Left renal pelvis (tissue), 4 donors: Measurements from ENCODE around the gene C21orf91. TPM values are rescaled to one million over a fixed set of nuclear protein-coding genes. Genes with fewer than 3 reads are reported as not detected.

Experiments used
- DNase-seq, 4 donors: peaks; one replicate each; pipeline ENCODE4 v3.0.0-alpha.2; 2013; ENCODE audit warnings: low read depth in 4 of 4, low spot score in 3 of 4
- polyA plus RNA-seq, 4 donors: library from polyadenylated mRNA; unstranded; fragments of 120-200 nt; gene quantifications; one replicate each; pipeline ENCODE4 v1.2.1, GENCODE V29; 2013; ENCODE audit not compliant: insufficient read length in 4 of 4

Gene C21orf91
- polyA plus RNA-seq = 10 to 100 TPM; 25.6 to 33.6 (median 25.8) TPM

DNA sequence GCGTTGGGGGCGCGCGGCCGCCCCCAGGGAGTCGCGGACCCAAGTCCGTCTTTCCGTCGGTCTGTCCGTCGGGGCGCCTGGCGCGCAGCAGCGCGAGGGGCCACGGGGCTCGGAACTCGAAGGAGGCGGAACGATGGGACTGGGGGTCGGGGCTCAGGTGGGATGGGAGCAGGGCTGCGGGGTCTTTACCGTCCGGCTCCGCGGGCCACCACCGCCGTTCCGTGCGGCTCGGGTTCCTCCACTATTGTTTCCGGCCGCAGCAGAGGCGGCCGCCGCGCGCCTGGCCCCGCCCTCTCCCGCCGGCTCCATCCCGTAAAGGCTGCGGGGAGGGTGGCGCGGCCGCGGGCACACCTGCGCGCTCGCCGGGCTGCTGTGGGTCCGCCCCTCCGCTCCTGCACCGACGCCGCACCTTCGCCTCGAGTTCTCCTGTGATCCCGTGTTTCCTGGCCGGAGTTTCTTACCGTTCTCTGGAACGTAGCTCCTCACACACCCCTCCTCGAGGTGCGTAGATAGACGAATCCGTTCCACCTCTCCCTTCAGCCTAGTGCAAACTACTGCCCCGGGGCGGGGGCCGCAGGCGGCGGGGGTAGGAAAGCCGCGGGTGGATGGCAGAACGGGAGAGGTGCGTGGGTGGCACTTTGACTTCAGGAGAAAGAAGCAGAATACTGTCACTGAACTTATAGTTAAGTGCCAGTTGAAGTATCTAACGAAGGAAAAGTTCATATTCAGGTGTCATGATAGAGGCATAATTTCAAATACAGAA lies at the start of gene C21orf91:
Gene C21orf91, minus strand, starts transcription at position 243 of the 763 bp plus-strand sequence. CDS start 1,038 bp downstream, outside the sequence.
- peak; percentile 73 to 82 (median 80) for DNase-seq

DNA sequence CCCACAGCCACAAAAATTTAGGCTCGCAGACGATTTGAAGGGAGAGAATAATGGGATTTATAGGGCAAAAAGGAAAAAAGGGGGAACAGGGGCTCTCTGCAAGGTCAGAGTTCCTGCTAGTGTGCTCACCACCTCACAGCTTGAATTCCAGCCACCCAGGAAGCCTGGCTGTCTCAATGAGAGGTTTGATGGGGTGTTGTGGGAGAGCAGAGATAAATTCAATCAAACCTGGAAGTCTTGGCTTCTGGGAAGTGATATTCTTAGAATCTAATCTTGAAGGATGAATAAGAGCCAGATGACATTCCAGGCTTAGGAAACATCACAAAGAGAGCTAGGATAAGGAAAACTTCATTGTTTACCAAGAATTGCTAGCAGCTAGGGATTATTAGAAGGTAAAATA lies 47.4 kb upstream of the C21orf91 start:
- DNase-seq = no peak

DNA sequence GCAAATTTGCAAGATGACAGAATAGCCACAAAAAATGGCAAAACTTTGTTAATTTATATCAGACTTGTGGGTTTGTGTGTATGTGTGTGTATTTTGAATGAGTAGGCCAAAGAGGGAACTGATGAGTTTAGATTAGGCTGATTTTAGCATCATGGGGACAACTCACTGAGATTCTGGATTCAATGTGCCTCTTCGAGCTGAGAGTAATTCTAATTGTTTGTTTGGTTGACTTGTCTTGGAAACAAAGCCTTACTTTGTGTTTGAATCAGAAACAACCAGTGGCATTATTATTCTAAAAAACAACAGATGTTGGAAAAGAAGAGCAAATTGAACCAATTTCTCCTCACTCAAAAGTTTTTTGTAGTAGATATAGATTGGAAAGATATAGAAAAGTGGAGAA lies 40.5 kb upstream of the C21orf91 start:
- no peak for DNase-seq

DNA sequence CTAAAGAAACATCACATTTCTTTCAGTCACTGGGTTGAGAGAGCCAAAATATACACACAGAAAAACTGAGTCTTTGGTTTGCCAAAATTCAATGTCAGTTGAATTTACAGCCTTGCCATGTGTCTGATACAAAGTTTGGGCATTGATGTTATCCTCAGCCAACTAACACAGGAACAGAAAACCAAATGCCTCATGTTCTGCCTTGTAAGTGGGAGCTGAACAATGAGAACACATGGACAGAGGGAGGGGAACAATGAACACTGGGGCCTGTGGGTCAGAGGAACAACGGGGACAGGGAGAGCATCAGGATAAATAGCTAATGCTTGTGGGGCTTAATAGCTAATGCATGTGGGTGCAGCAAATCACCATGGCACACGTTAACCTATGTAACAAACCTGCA lies 39.6 kb upstream of the C21orf91 start:
- DNase-seq = no peak

DNA sequence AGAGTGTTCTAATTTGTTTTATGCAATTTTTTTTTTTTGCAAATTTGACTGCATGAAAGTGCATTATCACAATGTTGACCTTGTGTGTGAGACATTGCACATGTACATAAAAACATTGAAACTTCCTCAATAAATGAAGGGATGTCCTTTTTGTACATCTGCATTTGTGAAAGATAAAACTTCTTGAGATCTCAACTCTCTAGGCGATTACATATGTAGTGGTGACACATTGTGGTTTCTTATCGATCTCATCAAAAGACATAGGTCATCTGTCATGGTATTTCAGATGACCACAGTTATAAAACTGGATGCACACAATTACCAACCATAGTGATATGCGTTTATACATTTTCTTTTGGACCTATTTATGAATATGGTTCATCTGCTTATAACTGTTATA lies 35.6 kb upstream of the C21orf91 start:
- no peak for DNase-seq

DNA sequence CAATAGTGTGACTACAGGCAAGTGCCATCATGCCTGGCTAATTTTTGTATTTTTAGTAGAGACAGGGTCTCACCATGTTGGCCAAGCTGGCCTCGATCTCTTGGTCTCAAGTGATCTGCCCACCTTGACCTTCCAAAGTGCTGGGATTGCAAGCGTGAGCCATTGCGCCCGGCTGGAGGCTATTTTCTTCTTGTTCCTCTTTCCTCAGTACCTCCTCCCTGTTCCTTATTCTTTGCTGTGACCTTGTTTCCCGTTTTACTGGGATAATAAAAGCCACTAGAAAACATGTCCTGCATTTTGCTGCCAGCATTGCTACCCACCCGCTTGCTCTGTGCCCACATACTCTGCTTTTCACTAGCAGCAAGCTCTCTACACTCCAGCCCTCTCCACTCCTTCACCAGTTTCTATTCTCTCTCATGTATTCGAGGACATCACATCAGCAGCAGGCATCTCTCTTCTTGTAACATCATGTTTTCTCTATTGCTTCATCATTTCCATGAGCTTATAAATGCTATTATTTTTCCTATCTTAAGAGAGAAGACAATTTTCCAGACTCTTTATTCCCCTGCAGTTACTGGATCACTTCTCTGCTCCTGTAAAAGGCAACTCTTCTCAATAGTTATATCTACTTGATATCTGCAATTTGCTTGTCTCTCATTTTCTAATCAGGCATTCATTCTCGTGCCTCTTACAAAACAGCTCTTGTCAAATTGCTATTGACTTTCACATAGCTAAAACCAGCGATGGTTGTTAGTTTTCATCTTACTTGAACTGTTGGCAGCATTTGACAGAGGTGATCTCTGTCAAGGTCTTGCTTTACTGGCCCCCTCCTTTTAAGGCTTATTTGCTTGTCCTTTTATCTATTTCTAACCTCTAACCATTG lies 34.5 kb upstream of the C21orf91 start:
- no peak for DNase-seq

DNA sequence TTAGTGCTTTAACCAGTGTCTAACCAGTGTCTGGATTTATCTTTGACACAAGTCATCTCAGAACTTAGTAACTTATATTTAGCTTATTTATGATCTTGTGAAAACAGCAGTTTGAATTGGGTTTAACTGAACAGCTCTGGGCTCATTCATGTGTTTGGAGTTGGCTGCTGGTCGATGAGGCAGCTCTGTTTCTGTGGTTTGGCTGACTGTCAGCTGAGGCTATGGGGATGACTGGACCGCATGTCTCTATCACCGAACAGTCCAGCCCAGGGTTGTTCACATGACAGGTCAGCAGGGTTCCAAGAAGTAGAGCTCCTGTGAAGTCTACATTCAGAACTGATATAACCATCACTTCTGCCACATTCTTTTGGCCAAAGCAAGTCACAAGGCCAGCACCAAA lies 29.1 kb upstream of the C21orf91 start:
- no peak for DNase-seq

DNA sequence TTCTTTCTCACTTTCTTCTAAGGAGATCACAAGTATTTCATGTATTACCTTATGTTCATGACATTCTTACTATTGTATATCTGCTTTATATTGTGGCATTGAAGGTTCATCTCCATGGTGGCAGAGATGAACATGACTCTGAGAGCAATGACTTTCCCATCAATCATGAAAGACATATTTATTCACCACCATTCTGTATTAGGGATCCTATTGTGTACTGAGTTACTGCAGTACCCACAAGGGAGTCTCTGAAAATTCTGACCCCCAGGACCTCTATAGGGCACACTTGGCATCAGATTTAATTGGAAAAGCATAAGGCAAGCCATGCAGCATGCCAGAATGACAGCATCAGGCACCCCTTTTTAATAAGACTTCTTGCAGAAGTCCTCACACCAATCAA lies 21.9 kb upstream of the C21orf91 start:
- no peak for DNase-seq

DNA sequence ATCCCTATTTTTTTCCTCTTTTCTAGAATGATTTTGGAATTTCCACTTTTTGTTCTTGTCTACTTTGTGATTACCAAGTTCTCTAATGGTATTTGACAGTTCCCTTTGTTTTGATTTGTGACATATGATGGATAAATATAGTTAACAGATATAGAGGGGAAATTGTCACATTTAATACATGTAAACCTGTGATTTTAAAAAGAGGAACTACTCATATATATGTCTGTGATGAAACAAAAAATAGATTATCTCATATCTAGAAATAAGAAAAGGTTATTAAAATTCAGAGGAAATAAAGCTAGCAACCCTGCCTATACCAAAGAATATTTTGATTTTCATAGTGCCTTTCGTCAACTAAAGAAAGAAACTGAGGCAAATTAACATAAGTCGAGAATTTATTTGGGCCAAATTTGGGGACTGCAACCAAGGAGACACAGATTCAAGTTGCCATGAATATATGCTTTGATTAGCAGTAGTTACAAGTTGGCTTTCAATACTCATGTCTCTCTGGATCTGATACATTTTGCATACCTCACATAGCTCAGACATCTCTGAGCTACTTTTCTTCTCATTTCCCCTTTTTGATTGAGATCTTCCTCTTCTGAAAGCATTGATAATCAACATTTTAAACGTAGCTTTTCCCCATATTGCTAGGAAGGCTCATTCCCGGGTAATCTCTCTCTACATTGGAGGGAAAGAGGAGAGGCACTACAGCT lies 15.6 kb upstream of the C21orf91 start:
- no peak for DNase-seq

DNA sequence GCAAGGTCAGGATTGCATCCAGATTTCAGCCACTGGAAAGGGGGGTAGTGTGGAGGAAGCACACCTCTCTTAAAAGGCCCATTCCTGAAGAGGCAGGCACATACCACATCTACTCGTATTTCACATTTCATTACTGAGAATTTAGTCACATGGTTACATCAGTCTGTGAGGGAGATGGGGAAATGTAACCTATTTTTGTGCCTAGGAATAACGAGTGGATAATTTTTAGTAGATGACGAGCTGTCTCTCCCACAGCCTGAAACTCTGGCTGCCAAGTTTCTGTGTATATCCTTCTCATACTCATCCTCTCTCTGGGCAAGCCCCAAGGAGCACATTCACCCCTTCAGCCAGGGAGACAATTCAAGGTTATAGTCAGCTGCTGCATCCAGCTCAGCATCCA lies 10.3 kb upstream of the C21orf91 start:
- no peak for DNase-seq

DNA sequence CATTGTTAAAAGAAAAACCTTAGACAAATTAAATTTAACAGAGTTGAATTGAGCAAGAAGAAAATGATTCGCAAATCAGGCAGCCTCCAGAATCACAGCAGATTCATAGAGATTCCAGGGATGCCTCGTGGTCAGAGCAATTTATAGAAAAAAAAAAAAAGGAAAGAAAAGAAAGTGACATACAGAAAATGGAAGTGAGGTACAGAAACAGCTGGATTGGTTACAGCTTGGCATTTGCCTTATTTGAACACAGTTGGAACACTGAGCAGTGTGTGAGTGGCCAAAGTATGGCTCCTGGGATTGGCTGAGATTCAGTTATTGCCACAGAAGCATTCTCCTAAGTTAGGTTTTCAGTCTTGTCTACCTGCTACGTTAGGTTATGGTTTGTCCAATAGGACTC lies 9.1 kb upstream of the C21orf91 start:
- DNase-seq = no peak

DNA sequence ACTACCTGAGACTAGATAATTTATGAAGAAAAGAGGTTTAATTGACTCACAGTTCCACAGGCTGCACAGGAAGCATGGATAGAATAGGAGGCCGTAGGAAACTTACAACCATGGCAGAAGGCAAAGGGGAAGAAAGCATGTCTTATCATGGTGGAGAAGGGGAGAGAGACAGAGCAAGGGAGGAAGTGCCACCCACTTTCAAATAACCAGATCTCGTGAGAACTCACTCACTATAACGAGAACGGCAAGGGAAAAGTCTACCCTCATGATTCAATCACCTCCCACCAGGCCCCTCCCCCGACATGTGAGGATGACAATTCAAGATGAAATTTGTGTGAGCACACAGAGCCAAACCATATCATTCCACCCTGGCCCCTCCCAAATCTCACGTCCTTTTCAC lies 4.7 kb upstream of the C21orf91 start:
- DNase-seq = no peak

DNA sequence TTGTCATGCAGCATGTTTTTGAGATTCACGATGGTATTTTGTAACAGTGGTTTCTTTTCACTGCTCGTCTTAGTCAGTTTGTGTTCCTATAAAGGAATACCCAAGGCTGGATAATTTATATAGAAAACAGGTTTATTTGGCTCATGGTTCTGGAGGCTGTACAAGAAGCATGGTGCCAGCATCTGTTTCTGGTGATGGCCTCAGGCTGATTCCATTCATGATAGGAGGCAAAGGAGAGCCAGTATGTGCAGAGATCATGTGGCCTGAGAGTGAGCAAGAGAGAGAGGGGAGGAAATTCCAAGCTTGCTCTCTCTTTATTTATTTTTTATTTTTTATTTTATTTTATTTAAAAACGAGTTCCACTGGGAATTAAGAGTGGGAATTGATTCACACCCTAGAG lies 2.0 kb upstream of the C21orf91 start:
- no peak for DNase-seq

DNA sequence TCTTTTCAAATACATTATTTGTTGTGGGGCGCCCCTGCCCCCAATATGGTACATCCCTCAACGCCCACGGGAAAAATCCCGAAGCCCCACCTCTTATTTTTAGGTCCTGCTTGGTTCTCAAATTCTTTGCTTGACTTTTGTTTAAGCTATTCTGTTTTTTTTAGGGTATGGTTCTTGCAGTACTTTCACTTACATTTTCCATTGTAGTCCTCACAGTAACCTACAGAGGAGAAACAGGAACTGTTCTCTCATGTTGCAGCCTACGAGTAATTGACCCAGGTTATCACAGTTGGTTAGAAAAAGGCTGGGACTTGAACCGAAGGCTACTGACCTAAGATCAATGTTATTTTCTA lies 697 bp upstream of the C21orf91 start:
- no peak for DNase-seq

DNA sequence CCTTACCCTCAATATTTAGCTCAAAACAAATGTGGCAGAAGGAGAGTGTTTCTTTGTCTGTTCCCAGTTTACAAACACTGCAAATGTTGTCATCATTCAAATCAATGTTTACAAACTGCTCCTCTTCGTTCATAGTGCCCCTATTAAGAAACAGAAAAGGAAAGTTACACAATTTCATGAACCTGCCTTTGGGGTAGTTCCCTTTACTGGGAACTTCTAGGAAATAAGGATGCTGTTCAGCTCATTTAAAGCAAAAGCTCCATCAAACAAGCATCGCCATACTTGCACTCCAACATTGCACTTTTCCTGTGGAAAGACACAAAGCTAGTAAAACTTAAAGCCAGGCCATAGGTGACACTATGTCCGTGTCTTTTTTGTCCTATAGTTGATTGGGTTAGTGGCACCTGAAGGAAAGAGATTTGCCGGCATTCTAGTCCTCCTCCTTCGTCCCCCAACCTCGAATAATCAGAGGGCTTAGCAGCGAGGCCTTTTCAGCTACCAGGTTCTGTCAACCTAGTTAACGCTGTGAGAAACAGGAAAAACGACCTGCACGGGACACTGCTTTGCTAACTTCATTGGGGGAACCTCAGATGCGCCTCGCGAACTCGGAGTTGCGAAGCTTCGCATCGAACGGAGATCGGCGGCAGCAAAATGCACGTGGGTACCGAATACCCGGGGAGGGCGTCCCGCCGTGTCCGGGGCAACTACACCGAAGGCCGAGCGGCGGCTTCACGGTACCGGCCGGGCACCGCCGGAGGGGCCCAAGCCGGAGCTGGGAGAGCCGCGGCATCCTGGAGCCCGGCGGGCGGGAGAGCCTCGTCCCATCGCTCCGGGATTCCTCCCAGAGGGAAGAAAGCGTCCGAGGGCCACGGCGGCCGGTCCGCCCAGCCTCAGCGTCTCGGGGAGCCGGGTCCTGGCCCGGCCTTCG lies 706 bp downstream of the C21orf91 start:
- DNase-seq = peak; percentile 29 to 60 (median 36)

DNA sequence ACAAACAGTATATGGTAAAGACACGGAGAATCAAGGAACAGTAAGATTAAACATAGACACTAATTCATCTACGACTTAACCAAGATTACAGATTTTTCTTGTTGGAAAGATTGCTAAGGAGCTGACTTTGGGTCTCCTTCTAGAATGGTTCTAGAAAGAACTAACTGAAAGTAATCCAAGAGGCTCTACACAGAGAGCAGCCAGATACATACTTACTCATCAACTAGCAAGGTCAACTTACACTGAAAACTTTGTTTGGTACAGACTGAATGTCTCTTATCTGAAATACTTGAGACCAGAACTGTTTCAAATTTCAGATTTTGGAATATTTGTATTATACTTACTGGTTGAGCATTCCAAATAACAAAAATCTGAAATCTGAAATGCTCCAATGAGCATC lies 5.8 kb downstream of the C21orf91 start:
- DNase-seq = no peak

DNA sequence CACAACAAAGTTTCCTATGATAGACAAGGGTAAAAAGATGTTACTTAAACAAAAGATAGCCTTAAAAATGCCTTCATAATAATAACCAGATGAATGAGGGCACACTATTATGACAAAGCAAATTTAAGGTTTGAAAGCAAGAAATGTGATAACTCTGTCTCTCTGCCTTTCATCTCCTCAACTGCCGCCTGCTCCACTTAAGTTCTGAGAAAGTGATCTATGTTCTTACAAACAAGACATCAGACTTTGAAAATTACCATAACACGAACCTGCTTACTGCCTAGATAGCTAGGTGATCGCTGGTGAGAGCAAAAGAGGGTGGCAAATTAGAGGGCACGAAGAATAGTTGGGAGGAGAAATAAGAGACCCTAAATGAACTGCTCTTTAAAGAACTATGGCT lies 13.2 kb downstream of the C21orf91 start:
- DNase-seq = no peak

DNA sequence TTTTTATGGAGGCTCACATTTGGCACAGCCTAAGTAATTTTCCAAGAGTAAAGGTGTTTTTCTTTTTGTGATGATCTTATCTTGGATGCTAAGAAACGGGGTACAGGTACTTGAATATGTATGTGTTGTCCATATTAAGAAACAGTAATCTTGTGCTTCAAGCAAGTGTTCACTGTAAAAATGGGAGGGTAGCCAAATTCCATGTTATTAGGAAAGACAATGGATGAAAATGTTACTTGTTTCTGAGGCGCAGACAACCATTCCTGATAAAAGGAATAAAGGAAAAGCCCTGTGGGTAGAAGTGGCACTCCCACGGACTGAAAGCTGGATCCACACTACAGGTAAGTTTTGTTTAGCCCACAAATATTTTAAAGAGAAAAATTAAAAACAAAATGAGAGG lies 15.6 kb downstream of the C21orf91 start:
- DNase-seq = no peak

DNA sequence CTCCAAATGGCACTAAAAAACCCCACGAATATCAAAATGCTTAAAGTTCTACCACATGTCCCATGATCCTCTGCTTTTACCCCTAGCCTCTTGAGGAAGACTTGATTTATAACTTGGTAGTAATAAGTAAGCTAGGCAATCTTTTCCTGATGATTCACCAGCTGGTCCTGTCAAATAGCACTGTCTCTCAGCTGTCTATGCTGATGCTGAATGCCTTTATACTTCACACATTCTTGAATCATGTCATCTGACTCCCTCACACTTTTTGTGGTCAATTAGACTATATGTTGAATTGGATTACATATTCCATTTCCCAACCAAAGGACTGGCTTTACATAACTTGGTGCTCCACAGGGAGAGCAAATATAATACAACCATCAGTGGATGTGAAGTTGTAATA lies 16.6 kb downstream of the C21orf91 start:
- DNase-seq = no peak
